Measurements from ENCODE around the gene MYB. TPM values are rescaled to one million over a fixed set of nuclear protein-coding genes. Genes with fewer than 3 reads are reported as not detected.

Gene MYB
- total RNA-seq, 4 donors from 2014 or later = 0.18 to 4.0 (median 0.59) TPM; not detected in 1

GRCh38 chr6:135204951-135205350 is 23.8 kb downstream of the MYB start:
- H3K9me3 ChIP-seq = no peaks in the 10 kb centered on the region
- H3K4me1 ChIP-seq = no peaks in the 10 kb centered on the region
- no peaks in the 10 kb centered on the region for H3K36me3 ChIP-seq
- H3K4me3 ChIP-seq = no peak overlapping the region
- H3K27ac ChIP-seq = no peak overlapping the region
- H3K27me3 ChIP-seq = no peaks in the 10 kb centered on the region
- intact Hi-C loops (cut with DNase I; ENCODE audit: low total_unique reads) = no loop called here
- TF ChIP-seq, protein P1, sequence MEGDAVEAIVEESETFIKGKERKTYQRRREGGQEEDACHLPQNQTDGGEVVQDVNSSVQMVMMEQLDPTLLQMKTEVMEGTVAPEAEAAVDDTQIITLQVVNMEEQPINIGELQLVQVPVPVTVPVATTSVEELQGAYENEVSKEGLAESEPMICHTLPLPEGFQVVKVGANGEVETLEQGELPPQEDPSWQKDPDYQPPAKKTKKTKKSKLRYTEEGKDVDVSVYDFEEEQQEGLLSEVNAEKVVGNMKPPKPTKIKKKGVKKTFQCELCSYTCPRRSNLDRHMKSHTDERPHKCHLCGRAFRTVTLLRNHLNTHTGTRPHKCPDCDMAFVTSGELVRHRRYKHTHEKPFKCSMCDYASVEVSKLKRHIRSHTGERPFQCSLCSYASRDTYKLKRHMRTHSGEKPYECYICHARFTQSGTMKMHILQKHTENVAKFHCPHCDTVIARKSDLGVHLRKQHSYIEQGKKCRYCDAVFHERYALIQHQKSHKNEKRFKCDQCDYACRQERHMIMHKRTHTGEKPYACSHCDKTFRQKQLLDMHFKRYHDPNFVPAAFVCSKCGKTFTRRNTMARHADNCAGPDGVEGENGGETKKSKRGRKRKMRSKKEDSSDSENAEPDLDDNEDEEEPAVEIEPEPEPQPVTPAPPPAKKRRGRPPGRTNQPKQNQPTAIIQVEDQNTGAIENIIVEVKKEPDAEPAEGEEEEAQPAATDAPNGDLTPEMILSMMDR (IDR thresholded peaks at IDR 0.05) = no peak
- no peak for TF ChIP-seq POLR2A (IDR thresholded peaks at IDR 0.05)
- no peak for DNase-seq

GRCh38 chr6:135209803-135210202 is 28.7 kb downstream of the MYB start:
- Histone ChIP-seq H3K4me3 (no peak overlapping the region), H3K36me3 (no peaks in the 10 kb centered on the region), H3K27me3 (no peaks in the 10 kb centered on the region), H3K27ac (no peak overlapping the region), H3K9me3 (no peaks in the 10 kb centered on the region), H3K4me1 (no peaks in the 10 kb centered on the region)
- no peak for DNase-seq
- intact Hi-C loops (cut with DNase I; ENCODE audit: low total_unique reads) = no loop called here
- no peak for TF ChIP-seq POLR2A (IDR thresholded peaks at IDR 0.05)
- TF ChIP-seq, protein P1 (IDR thresholded peaks at IDR 0.05) = no peak

GRCh38 chr6:135210632-135211305 is 29.7 kb downstream of the MYB start:
- no peak for DNase-seq
- H3K4me3 ChIP-seq = no peak overlapping the region
- no peaks in the 10 kb centered on the region for H3K4me1 ChIP-seq
- no peaks in the 10 kb centered on the region for H3K27me3 ChIP-seq
- no peaks in the 10 kb centered on the region for H3K36me3 ChIP-seq
- no peak for TF ChIP-seq POLR2A (IDR thresholded peaks at IDR 0.05)
- TF ChIP-seq, protein P1 (IDR thresholded peaks at IDR 0.05) = no peak
- no peaks in the 10 kb centered on the region for H3K9me3 ChIP-seq
- no peak overlapping the region for H3K27ac ChIP-seq
- intact Hi-C loops (cut with DNase I; ENCODE audit: low total_unique reads) = no loop called here

GRCh38 chr6:135211306-135211702 is 30.2 kb downstream of the MYB start:
- H3K27me3 ChIP-seq = no peaks in the 10 kb centered on the region
- H3K36me3 ChIP-seq = no peaks in the 10 kb centered on the region
- DNase-seq = no peak
- no peaks in the 10 kb centered on the region for H3K4me1 ChIP-seq
- H3K9me3 ChIP-seq = no peaks in the 10 kb centered on the region
- no peak overlapping the region for H3K27ac ChIP-seq
- TF ChIP-seq POLR2A (IDR thresholded peaks at IDR 0.05) = no peak
- TF ChIP-seq, protein P1 (IDR thresholded peaks at IDR 0.05) = no peak
- H3K4me3 ChIP-seq = no peak overlapping the region
- intact Hi-C loops (cut with DNase I; ENCODE audit: low total_unique reads) = no loop called here

GRCh38 chr6:135212020-135212806 is 31.1 kb downstream of the MYB start:
- H3K36me3 ChIP-seq = no peaks in the 10 kb centered on the region
- DNase-seq = no peak
- H3K27me3 ChIP-seq = no peaks in the 10 kb centered on the region
- no peak overlapping the region for H3K27ac ChIP-seq
- H3K9me3 ChIP-seq = no peaks in the 10 kb centered on the region
- intact Hi-C loops (cut with DNase I; ENCODE audit: low total_unique reads) = no loop called here
- H3K4me1 ChIP-seq = no peaks in the 10 kb centered on the region
- TF ChIP-seq POLR2A (IDR thresholded peaks at IDR 0.05) = no peak
- TF ChIP-seq, protein P1 (IDR thresholded peaks at IDR 0.05) = no peak
- H3K4me3 ChIP-seq = no peak overlapping the region

Measured in uterus (tissue), 4 donors.